Measurements from ENCODE around the gene BMI1.
A peak's percentile ranks its signal among the peaks of the same experiment; 100 is the strongest.

Gene BMI1

GRCh38 chr10:22343731-22344130 lies 22.8 kb downstream of the BMI1 start:
- H3K36me3 ChIP-seq, result no peaks in the 10 kb centered on the region
- H3K27me3 ChIP-seq (ENCODE audit: insufficient read depth, low read depth, severe bottlenecking), result no peaks in the 10 kb centered on the region
- TF ChIP-seq, protein P1, sequence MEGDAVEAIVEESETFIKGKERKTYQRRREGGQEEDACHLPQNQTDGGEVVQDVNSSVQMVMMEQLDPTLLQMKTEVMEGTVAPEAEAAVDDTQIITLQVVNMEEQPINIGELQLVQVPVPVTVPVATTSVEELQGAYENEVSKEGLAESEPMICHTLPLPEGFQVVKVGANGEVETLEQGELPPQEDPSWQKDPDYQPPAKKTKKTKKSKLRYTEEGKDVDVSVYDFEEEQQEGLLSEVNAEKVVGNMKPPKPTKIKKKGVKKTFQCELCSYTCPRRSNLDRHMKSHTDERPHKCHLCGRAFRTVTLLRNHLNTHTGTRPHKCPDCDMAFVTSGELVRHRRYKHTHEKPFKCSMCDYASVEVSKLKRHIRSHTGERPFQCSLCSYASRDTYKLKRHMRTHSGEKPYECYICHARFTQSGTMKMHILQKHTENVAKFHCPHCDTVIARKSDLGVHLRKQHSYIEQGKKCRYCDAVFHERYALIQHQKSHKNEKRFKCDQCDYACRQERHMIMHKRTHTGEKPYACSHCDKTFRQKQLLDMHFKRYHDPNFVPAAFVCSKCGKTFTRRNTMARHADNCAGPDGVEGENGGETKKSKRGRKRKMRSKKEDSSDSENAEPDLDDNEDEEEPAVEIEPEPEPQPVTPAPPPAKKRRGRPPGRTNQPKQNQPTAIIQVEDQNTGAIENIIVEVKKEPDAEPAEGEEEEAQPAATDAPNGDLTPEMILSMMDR (IDR thresholded peaks at IDR 0.05; ENCODE audit: low read depth, low read length), result no peak
- no peak overlapping the region for H3K4me3 ChIP-seq (ENCODE audit: low read depth, low read length)
- DNase-seq, result no peak
- no peak overlapping the region for H3K27ac ChIP-seq
- no peaks in the 10 kb centered on the region for H3K9me3 ChIP-seq (ENCODE audit: severe bottlenecking)

DNA sequence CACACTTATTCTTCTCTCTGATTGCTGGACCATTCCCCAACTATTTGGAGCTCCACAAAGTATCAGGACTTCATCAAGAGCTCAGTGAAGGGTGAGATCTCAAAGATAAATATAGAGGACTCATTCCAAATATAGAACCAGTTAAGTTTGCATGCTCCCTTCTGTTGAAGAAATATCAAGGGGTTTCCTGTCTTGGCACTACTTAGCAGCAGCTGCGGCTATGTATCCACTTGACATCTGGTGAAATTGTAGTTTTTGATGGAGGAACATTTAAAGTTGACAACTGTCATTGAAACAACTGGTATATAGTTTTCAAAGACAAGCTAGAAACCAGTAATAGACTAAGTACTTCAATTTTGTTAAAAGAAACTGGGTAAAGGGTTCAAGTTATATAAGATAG lies 23.4 kb downstream of the BMI1 start:
- no peak for DNase-seq
- TF ChIP-seq, protein P1 (IDR thresholded peaks at IDR 0.05; ENCODE audit: low read depth, low read length), result no peak
- H3K36me3 ChIP-seq, result no peaks in the 10 kb centered on the region
- H3K4me3 ChIP-seq (ENCODE audit: low read depth, low read length), result no peak overlapping the region
- no peaks in the 10 kb centered on the region for H3K9me3 ChIP-seq (ENCODE audit: severe bottlenecking)
- H3K27me3 ChIP-seq (ENCODE audit: insufficient read depth, low read depth, severe bottlenecking), result no peaks in the 10 kb centered on the region
- no peak overlapping the region for H3K27ac ChIP-seq

DNA sequence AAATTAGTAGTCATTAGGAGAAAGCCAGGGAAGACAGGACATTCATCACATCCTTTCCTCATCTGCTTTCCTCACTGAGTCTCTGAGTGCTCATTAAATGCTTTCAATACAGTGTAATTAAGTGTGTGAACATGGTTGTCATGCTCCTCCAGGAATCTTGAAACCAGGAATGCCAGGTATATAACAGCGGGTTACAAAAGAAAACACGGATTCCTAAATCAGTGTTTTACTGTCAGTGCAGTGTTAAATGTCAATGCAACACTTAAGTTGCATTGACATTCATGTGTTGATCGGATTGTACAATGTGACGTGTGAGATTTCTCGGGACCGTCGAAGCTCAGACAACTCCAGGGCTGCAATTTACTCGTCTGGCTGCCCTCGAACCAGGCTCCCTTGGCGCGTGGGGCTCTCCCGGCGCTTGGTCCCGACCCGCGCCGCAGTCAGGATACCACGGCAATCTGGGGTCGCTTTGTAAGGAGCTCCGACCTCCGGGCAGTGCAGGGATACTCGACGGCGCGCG lies 23.9 kb downstream of the BMI1 start:
- Histone ChIP-seq H3K27ac (no peak overlapping the region), H3K36me3 (no peaks in the 10 kb centered on the region), H3K27me3 (ENCODE audit: insufficient read depth, low read depth, severe bottlenecking) (no peaks in the 10 kb centered on the region), H3K9me3 (ENCODE audit: severe bottlenecking) (no peaks in the 10 kb centered on the region), H3K4me3 (ENCODE audit: low read depth, low read length) (peak overlapping the region; percentile 29; the same call in 1 of the 2 replicates)
- TF ChIP-seq, protein P1 (IDR thresholded peaks at IDR 0.05; ENCODE audit: low read depth, low read length), result no peak
- no peak for DNase-seq

DNA sequence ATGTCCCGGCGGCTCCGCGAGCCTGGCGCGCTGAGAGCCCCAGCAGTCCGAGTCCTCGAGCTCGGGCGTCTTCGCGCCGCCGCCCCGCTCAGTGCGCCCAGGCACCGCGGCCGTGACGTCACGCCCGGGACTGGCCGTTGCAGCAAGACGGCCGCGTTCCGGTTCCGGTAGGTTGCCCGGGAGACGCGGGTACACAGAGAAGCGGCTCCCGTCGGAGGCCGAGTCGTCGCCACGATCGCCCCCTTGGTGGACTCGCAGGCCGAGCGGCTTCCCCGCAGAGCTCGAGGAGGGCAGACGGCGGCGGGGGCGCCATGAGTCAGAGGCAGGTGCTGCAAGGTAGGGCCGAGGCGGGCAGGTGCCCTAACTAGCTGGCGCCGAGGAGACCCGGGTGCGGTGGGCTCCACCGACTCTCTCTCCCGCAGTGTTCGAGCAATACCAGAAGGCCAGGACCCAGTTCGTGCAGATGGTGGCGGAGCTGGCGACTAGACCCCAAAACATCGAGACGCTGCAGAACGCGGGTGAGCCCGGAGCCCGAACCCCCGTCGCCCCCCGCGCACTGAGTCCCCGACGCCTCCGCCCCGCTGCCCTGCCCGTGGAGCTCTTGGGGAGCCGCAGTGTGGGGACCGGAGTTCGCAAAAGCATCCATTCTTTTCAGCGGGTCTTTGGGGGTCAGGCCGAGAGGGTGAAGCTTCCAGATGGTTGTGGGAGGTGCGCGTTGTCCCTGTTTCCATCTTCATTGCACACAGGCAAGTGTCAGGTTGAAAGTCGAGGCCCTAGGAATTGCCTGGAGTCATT lies 24.6 kb downstream of the BMI1 start, which contains the start of gene SPAG6:
SPAG6 (plus strand) TSS at position 196 of the 795 bp plus-strand sequence; CDS start at position 312, 116 bp downstream.
- TF ChIP-seq, protein P1 (IDR thresholded peaks at IDR 0.05; ENCODE audit: low read depth, low read length), result no peak
- no peaks in the 10 kb centered on the region for H3K9me3 ChIP-seq (ENCODE audit: severe bottlenecking)
- H3K27me3 ChIP-seq (ENCODE audit: insufficient read depth, low read depth, severe bottlenecking), result no peaks in the 10 kb centered on the region
- peak; percentile 24 for DNase-seq
- no peak within 1 kb of the TSS for H3K27ac ChIP-seq
- no peaks in the 10 kb centered on the region for H3K36me3 ChIP-seq
- H3K4me3 ChIP-seq (ENCODE audit: low read depth, low read length), result peak within 1 kb of the TSS; percentile 29; the same call in 1 of the 2 replicates

GRCh38 chr10:22346096-22346661 lies 25.3 kb downstream of the BMI1 start:
- Histone ChIP-seq H3K27ac (no peak overlapping the region), H3K36me3 (no peaks in the 10 kb centered on the region), H3K9me3 (ENCODE audit: severe bottlenecking) (no peaks in the 10 kb centered on the region), H3K4me3 (ENCODE audit: low read depth, low read length) (no peak overlapping the region), H3K27me3 (ENCODE audit: insufficient read depth, low read depth, severe bottlenecking) (no peaks in the 10 kb centered on the region)
- TF ChIP-seq, protein P1 (IDR thresholded peaks at IDR 0.05; ENCODE audit: low read depth, low read length), result no peak
- no peak for DNase-seq

Measured in WERI-Rb-1 (cell line).